Heart right ventricle (tissue), 16 donors: ENCODE results near the gene GUCY2C. TPM values are rescaled to one million over a fixed set of nuclear protein-coding genes. Genes with fewer than 3 reads are reported as not detected.

Experiments used
- ATAC-seq, 8 donors: fragments of 200-7000 bp; cut with Tn5 transposase; one replicate each; pipeline ENCODE4 v1.9.1; 2020; ENCODE audit warnings: mild to moderate bottlenecking in 8 of 8, moderate library complexity in 8 of 8, moderate number of reproducible peaks in 1 of 8
- DNase-seq, 2 donors: peaks; one replicate each; pipeline ENCODE4 v3.0.0-alpha.2; 2020
- H3K27ac ChIP-seq, 10 donors: fragments of 200-600 bp; sonication (generic) in 2 of 10; one replicate each; pipeline versions ENCODE4 v1.5.0 to v1.8.0; 2020 to 2022; ENCODE audit warnings: mild to moderate bottlenecking in 3 of 10
- H3K27me3 ChIP-seq, 7 donors: fragments of 200-600 bp; one replicate each; pipeline ENCODE4 v1.8.0; 2021 to 2022; ENCODE audit warnings: mild to moderate bottlenecking in 2 of 7
- H3K36me3 ChIP-seq, 9 donors: fragments of 200-600 bp; sonication (generic) in 1 of 9; one replicate each; pipeline versions ENCODE4 v1.5.0 to v1.8.0; 2020 to 2022; ENCODE audit warnings: mild to moderate bottlenecking in 2 of 9
- H3K4me1 ChIP-seq, 9 donors: fragments of 200-600 bp; sonication (generic) in 1 of 9; one replicate each; pipeline versions ENCODE4 v1.5.0 to v1.8.0; 2020 to 2022; ENCODE audit warnings: mild to moderate bottlenecking in 4 of 9
- H3K4me3 ChIP-seq, 10 donors: fragments of 200-600 bp; sonication (generic) in 2 of 10; one replicate each; pipeline versions ENCODE4 v1.5.0 to v1.8.0; 2020 to 2022; ENCODE audit warnings: mild to moderate bottlenecking in 7 of 10, moderate library complexity in 2 of 10
- H3K9me3 ChIP-seq, 11 donors: fragments of 200-600 bp in 10 of 11; sonication (generic) in 2 of 11; one replicate each; pipeline versions ENCODE4 v1.5.0 to v1.8.0; 2013 to 2022; ENCODE audit warnings: mild to moderate bottlenecking in 2 of 11, control low read depth in 1 of 11, moderate library complexity in 1 of 11
- WGBS, 2 donors: extraction: QIAGEN DNeasy Blood & Tissue Kit; methylation state at CpG; one replicate each; pipeline ENCODE4 v1.1.7; 2013; ENCODE audit warnings: inconsistent platforms in 1 of 2; 5-methylcytosine and 5-hydroxymethylcytosine counted together
- intact Hi-C, 10 donors: fragments of 100-400 bp; cut with DNase I; formaldehyde crosslinking; loops; one replicate each; pipeline versions ENCODE4 v1.11.1 to v1.14.2; 2022
- polyA plus RNA-seq, 2 donors: library from polyadenylated mRNA; stranded (reverse); fragments of 200-250 nt; gene quantifications; one replicate each; pipeline ENCODE4 v1.2.3, GENCODE V29; 2013
- total RNA-seq, 10 donors: library from RNA; stranded (reverse); fragmentation: NEBNext Ultra II Directional in 3 of 10; extraction: Animal tissue kit (Norgen Biotek cat#: 25700) in 3 of 10; gene quantifications; one replicate each; pipeline versions ENCODE4 v1.2.1 to v1.2.4, GENCODE V29; 2021 to 2023
- TF ChIP-seq, protein P1 (sequence below), 9 donors: fragments of 200-600 bp; sonication (generic) in 2 of 9; IDR thresholded peaks; one replicate each; pipeline versions ENCODE4 v1.5.0 to v1.8.0; 2021 to 2022; ENCODE audit warnings: antibody characterized with exemption in 9 of 9, mild to moderate bottlenecking in 5 of 9, moderate library complexity in 1 of 9
- donor health status: Arrhythmogenic right ventricular cardiomyopathy.
- donor health status: ischemic (EF 13 %, LVEDD 7.1; RV severe dilation, severe dysfunction).
- donor health status: healthy with polysubstance abuse.
- donor health status: DM: no; HTN: yes; CAD: no.
- donor health status: DM: no; HTN: no; CAD: no.
- donor health status: ischemic (EF 25% LVEDD 6.9; RV normal size, moderate dysfunction).
- donor health status: ischemic (EF 25% LVEDD 5.7; RV mildly dilated, moderate dysfunction).
- donor health status: healthy.
- donor health status: DM: yes; HTN: yes; CAD: no.
- donor health status: Ischemic cardiomyopathy.
- donor health status: ischemic (EF 35%, LVEDD 5.7; RV mildly dilated, moderate dysfunction).
- donor health status: nonischemic (EF 11% LVEDD 7.7; RV severe dilation, severe dysfunction).
- donor health status: DM: yes; HTN: yes; CAD: no.
- donor health status: PGD.
- donor health status: ischemic (EF 29% LVEDD 5.4; RV normal size, mild dysfunction).
- donor health status: nonischemic (EF 23%, LVEDD 6.1; RV moderate dilation, normal function).

Gene GUCY2C
- total and polyA plus RNA-seq, 12 donors: 0.01 to 0.15 (median 0.06) TPM; not detected in 9

DNA sequence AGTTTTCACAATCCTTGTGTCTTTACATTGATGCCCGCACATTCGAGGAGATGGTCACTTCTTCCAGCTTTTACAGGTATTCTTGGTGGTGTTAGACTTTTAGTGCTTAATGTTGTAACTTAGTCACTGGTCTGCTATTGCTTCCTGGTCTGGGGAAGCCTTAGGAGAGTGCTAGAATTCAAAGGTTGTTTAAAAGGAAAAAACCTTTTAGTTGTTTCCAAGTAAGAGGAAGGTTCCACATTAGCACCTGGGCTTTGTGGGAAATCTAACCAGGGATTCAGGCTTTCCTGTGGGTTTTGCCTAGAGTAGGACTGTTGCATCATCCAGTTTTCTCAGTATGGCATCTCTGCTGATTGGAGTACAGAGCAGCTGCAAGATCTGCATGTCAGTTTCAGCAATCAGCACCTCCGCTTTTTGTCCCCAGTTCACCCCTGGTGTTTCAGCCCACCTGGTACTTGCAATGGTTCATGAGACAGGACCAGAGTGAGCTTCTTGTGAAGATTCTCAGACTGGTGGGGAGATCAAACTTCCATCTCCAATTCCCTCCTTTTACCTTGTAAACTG, 84.7 kb downstream of the GUCY2C start:
- intact Hi-C loops: loop anchor here in 1 of 10 donors (5.0 kb wide), 1 partner anchor 44 kb away; the partner anchor contains the start of gene PLBD1
- WGBS, 2 donors: 90 to 92% methylated on average over 3 of the region's 3 CpGs

GRCh38 chr12:14607568-14607967, 88.8 kb downstream of the GUCY2C start:
- TF ChIP-seq, protein P1, sequence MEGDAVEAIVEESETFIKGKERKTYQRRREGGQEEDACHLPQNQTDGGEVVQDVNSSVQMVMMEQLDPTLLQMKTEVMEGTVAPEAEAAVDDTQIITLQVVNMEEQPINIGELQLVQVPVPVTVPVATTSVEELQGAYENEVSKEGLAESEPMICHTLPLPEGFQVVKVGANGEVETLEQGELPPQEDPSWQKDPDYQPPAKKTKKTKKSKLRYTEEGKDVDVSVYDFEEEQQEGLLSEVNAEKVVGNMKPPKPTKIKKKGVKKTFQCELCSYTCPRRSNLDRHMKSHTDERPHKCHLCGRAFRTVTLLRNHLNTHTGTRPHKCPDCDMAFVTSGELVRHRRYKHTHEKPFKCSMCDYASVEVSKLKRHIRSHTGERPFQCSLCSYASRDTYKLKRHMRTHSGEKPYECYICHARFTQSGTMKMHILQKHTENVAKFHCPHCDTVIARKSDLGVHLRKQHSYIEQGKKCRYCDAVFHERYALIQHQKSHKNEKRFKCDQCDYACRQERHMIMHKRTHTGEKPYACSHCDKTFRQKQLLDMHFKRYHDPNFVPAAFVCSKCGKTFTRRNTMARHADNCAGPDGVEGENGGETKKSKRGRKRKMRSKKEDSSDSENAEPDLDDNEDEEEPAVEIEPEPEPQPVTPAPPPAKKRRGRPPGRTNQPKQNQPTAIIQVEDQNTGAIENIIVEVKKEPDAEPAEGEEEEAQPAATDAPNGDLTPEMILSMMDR (IDR thresholded peaks at IDR 0.05): no peak
- H3K27ac ChIP-seq: no peak overlapping the region
- H3K4me1 ChIP-seq: peaks cover 0 to 10% (median 0%) of the 10 kb centered on the region in 9 donors
- ATAC-seq (no peak), DNase-seq (no peak)
- H3K36me3 ChIP-seq: no peaks in the 10 kb centered on the region
- no peak overlapping the region for H3K4me3 ChIP-seq
- peaks cover 0 to 89% (median 41%) of the 10 kb centered on the region in 11 donors for H3K9me3 ChIP-seq
- intact Hi-C loops: no loop called here
- no peaks in the 10 kb centered on the region for H3K27me3 ChIP-seq

More for the DNA sequence above, 84.7 kb downstream of the GUCY2C start:
- Histone ChIP-seq H3K27ac (peak overlapping the region in 3 of 10 donors; percentile 13 to 77 (median 64)), H3K9me3 (peaks cover 0 to 48% (median 16%) of the 10 kb centered on the region in 11 donors), H3K36me3 (no peaks in the 10 kb centered on the region), H3K4me1 (peaks cover 0 to 36% (median 18%) of the 10 kb centered on the region in 9 donors), H3K4me3 (no peak overlapping the region), H3K27me3 (no peaks in the 10 kb centered on the region)
- DNase-seq (no peak), ATAC-seq (peak in 4 of 8 donors; percentile 46 to 69 (median 55))
- TF ChIP-seq, protein P1 (IDR thresholded peaks at IDR 0.05): no peak

GRCh38 chr12:14605401-14605989, 90.9 kb downstream of the GUCY2C start:
- WGBS, 2 donors: 76 to 78% methylated on average over 3 of the region's 3 CpGs
- H3K27ac ChIP-seq: no peak overlapping the region
- H3K9me3 ChIP-seq: peaks cover 0 to 84% (median 41%) of the 10 kb centered on the region in 11 donors
- DNase-seq: no peak
- no peaks in the 10 kb centered on the region for H3K27me3 ChIP-seq
- peaks cover 0 to 10% (median 0%) of the 10 kb centered on the region in 9 donors for H3K4me1 ChIP-seq
- intact Hi-C loops: no loop called here
- ATAC-seq: no peak
- TF ChIP-seq, protein P1 (IDR thresholded peaks at IDR 0.05): no peak
- no peak overlapping the region for H3K4me3 ChIP-seq
- H3K36me3 ChIP-seq: no peaks in the 10 kb centered on the region

GRCh38 chr12:14601692-14602478, 94.5 kb downstream of the GUCY2C start:
- H3K9me3 ChIP-seq: peaks cover 0 to 66% (median 27%) of the 10 kb centered on the region in 11 donors
- WGBS, 2 donors: 73 to 75% methylated on average over 4 of the region's 4 CpGs
- H3K36me3 ChIP-seq: no peaks in the 10 kb centered on the region
- no peak overlapping the region for H3K4me3 ChIP-seq
- ATAC-seq (no peak), DNase-seq (no peak)
- TF ChIP-seq, protein P1 (IDR thresholded peaks at IDR 0.05): no peak
- H3K27ac ChIP-seq: no peak overlapping the region
- H3K4me1 ChIP-seq: peaks cover 0 to 10% (median 0%) of the 10 kb centered on the region in 9 donors
- intact Hi-C loops: no loop called here
- no peaks in the 10 kb centered on the region for H3K27me3 ChIP-seq
